Activated CD4-positive, alpha-beta T cell treated with anti-CD3 and anti-CD28 coated beads, Interleukin-2, Interleukin-6, amounts not matched to agents 100 ng/mL and 50 ng/mL, durations not matched to agents 16 hours and 8 hours (primary cell): ENCODE results near the gene STARD13.
"Not testable (repeated sequence)": the region's sequence is repeated elsewhere in the genome, so short reads cannot be mapped to it uniquely, and the experiment has no call there.

Source experiments
- DNase-seq: peaks from one replicate; pipeline ENCODE4 v3.0.0-alpha.2; 2020

Gene STARD13

DNA sequence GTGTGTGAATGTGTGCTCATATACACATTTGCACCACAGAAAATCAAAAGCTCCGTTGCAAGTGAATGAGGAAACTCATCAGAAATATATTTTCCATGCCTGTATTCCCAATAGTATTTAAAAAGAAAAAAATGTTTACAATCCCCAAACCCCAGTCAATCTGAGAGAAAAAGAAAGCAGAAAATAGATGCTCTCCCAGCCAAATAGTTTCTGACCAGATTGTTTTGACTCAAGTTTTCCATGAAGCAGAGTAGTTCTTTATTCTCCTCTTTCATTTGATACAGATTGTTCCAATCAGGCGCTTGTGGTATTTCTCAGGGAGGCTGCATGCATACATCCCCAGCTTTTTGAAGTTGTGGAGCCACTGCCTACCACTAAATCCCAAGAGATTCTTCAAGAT lies 110.6 kb downstream of the STARD13 start:
- DNase-seq = no peak

DNA sequence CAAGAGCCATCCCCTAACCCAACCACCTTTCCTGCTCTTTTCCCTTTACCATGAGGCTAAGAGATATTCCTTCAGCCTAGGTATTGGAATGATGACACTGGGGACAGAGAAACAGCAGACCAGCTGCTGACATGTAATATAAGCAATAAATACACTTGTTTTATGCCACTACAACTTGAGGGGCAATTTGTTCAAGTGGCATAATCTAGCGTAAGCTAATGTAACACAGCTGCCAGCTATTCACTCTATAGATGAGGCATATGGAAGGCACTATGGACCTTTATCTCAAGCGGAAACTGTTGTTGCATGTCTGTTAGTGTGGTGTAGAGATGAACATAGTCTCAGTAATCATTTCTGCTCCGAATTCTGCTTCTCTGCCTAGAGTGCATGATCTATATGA lies 111.1 kb downstream of the STARD13 start:
- DNase-seq = no peak

DNA sequence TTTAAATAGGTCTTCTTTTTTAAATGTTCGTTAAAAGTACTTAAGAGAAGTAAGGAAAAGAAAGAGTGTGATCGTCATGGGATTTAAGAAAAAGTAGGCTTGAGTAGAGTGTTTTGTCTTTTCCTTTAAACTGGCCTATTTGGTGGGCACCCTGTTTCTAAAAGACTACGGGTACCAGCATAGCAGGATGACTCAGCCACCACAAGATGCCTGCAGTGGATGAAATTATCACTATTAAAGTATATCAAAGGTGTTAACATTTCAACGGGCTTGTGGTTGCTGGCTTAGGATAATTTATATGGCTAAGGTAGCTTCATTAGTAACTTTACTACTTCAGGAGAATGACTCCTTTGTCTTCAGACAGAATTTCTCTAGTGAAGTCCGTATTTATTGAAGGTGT lies 112.6 kb downstream of the STARD13 start:
- no peak for DNase-seq

GRCh38 chr13:33172400-33172799 lies 113.2 kb downstream of the STARD13 start:
- DNase-seq = no peak

- no peak for DNase-seq
Observed at GRCh38 chr13:33169273-33169980, 116.1 kb downstream of the STARD13 start.

- DNase-seq = no peak
Observed at GRCh38 chr13:33168321-33168960, 117.1 kb downstream of the STARD13 start.

DNA sequence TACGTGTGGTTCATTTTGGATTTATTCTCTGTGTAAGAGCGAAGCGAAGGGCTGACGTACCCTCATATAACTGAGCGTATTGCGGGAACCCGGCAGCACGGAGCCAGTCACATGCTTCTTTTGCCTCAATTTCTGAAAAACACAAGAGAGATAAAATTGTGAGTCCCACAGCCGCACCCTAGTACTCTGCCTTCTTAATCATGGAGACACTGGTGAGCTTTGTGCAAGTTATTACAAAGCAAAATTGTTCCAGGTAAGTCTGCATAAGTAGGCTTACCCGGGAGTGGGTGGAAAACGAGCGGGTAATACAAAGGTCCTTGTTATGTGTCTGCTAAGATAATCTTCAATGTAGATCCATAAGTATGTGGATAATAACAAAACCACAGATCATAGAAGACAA lies 118.1 kb downstream of the STARD13 start:
- no peak for DNase-seq

DNA sequence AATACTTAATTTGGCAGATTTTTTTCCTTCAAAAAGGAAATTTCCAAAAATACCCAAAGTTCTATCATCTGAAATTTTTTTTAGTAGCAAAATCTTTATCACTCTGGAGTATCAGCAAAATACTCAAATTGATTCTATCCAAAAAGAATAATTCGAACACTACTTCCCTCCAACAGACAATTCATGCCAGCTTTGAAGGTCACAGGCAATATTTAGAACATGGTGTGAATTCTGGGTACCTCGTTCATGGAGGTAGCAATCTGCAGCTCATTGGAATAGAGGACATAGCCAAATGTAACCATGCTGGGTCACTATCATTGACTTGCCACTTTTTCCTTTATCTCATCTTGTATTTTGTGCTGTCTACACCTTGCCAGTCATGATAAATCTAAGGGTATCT lies 119.8 kb downstream of the STARD13 start:
- no peak for DNase-seq

DNA sequence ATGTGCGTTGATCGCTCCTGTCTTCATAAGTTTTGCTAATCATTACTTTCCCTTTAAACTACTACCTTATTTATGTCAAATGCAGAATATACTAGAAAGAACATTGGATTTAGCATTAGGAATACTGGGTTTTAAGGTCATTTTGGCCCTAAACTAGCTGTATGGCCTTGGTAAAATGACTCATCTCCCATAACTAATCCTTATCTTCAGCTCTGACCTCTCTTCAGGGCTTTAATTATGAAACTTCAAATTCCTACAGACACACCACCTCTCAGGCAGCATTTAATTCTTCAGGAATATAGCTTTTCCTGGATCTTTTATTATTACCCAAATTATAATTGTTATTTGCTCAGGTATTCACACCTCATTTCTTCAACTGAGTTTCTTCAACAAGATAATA lies 121.2 kb downstream of the STARD13 start:
- DNase-seq = no peak

DNA sequence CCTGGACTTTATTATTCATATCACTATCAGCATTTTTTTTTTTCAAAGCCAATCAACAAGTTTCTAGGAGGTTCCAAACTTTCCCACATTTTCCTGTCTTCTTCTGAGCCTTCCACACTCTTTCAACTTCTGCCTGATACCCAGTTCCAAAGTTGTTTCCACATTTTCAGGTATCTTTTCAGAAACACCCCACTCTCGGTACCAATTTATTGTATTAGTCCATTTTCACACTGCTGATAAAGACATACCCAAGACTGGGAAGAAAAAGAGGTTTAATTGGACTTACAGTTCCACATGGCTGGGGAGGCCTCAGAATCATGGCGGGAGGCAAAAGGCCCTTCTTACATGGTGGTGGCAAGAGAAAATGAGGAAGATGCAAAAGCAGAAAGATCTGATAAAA lies 122.8 kb downstream of the STARD13 start:
- not testable (repeated sequence) for DNase-seq

GRCh38 chr13:33158816-33159215 lies 126.7 kb downstream of the STARD13 start:
- DNase-seq = no peak

GRCh38 chr13:33158271-33158670 lies 127.3 kb downstream of the STARD13 start:
- DNase-seq = no peak

- DNase-seq = no peak
Observed at GRCh38 chr13:33154911-33155310, 130.6 kb downstream of the STARD13 start.

GRCh38 chr13:33153421-33154404 lies 131.8 kb downstream of the STARD13 start:
- no peak for DNase-seq

- no peak for DNase-seq
Observed at GRCh38 chr13:33152389-33152788, 133.2 kb downstream of the STARD13 start.

DNA sequence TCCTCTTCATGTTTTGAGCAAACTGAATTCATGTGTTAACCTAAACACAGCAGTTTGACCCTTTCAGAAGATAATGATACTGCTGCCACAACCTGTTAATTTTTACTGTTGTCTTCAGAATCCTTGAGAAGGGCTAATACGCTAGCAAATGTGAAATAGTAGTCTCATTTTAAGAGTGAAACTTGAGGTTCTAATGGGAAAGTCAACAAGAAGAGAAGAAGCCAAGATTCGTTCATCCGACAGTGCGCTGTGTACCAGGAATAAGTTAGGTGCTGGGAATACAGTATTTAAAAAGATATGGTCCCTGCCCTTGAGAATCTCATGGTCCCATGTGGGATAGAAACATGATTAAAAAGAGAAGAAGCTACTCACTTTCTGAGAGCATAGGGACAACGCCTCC lies 134.9 kb downstream of the STARD13 start:
- no peak for DNase-seq

- DNase-seq = no peak
Observed at GRCh38 chr13:33150126-33150525, 135.4 kb downstream of the STARD13 start.

DNA sequence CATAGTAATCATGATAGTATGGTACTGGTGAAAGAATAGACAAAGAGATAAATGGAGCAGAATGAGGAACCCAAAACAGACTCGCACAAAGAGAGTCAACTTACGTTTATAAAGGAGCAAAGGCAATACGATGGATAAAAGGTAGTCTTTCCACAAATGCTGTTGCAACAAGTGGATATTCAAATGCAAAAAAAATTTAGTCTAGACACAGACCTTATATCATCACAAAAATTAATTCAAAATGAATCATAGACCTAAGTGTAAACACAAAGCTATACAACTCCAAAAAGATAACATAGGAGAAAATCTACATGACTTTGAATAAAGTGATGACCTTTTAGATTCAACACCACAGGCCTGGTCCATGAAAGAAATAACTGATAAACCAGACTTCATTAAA lies 137.7 kb downstream of the STARD13 start:
- no peak for DNase-seq

- DNase-seq = peak; percentile 84
Observed at GRCh38 chr13:33146843-33147611, 138.5 kb downstream of the STARD13 start.

GRCh38 chr13:33145667-33146066 lies 139.9 kb downstream of the STARD13 start:
- peak; percentile 56 for DNase-seq

- no peak for DNase-seq
Observed at GRCh38 chr13:33144358-33144784, 141.2 kb downstream of the STARD13 start.

- DNase-seq = no peak
Observed at GRCh38 chr13:33139780-33140535, 145.6 kb downstream of the STARD13 start.
